Head of caudate nucleus (tissue), 42 donors: ENCODE data around the gene TNFRSF25.

ENCODE experiments used
- DNase-seq, 42 donors: peaks; one replicate each; pipeline versions ENCODE4 v3.0.0 to v3.0.0-alpha.2; 2020 to 2021; ENCODE audit warnings: mixed read lengths in 7 of 42
- intact Hi-C: fragments of 100-400 bp; cut with DNase I; formaldehyde crosslinking; loops from one replicate; pipeline ENCODE4 v1.15.0; 2022

Gene TNFRSF25

GRCh38 chr1:6490181-6491080 lies 24.5 kb upstream of the TNFRSF25 start:
- DNase-seq, result peak in 39 of 42 donors; percentile 29 to 79 (median 53)
- intact Hi-C loops, result no loop called here

- intact Hi-C loops, result loop anchor here (10.0 kb wide), 1 partner anchor 155 kb away; no protein-coding TSS in a partner anchor
- DNase-seq, result peak; percentile 40 to 85 (median 70)
Measured at GRCh38 chr1:6489799-6490180, 23.8 kb upstream of the TNFRSF25 start.

- no peak for DNase-seq
- intact Hi-C loops, result loop anchor here (10.0 kb wide), 1 partner anchor 155 kb away; no protein-coding TSS in a partner anchor
Measured at GRCh38 chr1:6489383-6489765, 23.4 kb upstream of the TNFRSF25 start.

GRCh38 chr1:6488602-6489382 lies 22.8 kb upstream of the TNFRSF25 start:
- intact Hi-C loops, result loop anchor here (10.0 kb wide), 1 partner anchor 156 kb away; no protein-coding TSS in a partner anchor

GRCh38 chr1:6487804-6488484 lies 22.0 kb upstream of the TNFRSF25 start:
- DNase-seq, result no peak
- intact Hi-C loops, result loop anchor here (10.0 kb wide), 1 partner anchor 157 kb away; no protein-coding TSS in a partner anchor

More at GRCh38 chr1:6488602-6489382, 22.8 kb upstream of the TNFRSF25 start:
- no peak for DNase-seq

GRCh38 chr1:6486433-6487011 lies 20.5 kb upstream of the TNFRSF25 start:
- intact Hi-C loops, result loop anchor here (10.0 kb wide), 1 partner anchor 158 kb away; no protein-coding TSS in a partner anchor
- DNase-seq, result peak; percentile 70 to 91 (median 83)

GRCh38 chr1:6485168-6486101 lies 19.5 kb upstream of the TNFRSF25 start:
- intact Hi-C loops, result loop anchor here (10.0 kb wide), 1 partner anchor 159 kb away; no protein-coding TSS in a partner anchor
- no peak for DNase-seq

GRCh38 chr1:6484826-6485167 lies 18.8 kb upstream of the TNFRSF25 start:
- no peak for DNase-seq
- intact Hi-C loops, result loop anchor here (10.0 kb wide), 1 partner anchor 160 kb away; no protein-coding TSS in a partner anchor

- intact Hi-C loops, result loop anchor here (10.0 kb wide), 1 partner anchor 161 kb away; no protein-coding TSS in a partner anchor
- DNase-seq, result no peak
Measured at GRCh38 chr1:6483761-6484117, 17.8 kb upstream of the TNFRSF25 start.

GRCh38 chr1:6483017-6483760 lies 17.2 kb upstream of the TNFRSF25 start:
- intact Hi-C loops, result loop anchor here (10.0 kb wide), 1 partner anchor 162 kb away; no protein-coding TSS in a partner anchor
- no peak for DNase-seq

- DNase-seq, result no peak
- intact Hi-C loops, result loop anchor here (10.0 kb wide), 1 partner anchor 163 kb away; no protein-coding TSS in a partner anchor
Measured at GRCh38 chr1:6481820-6482219, 15.8 kb upstream of the TNFRSF25 start.

- intact Hi-C loops, result no loop called here
- no peak for DNase-seq
Measured at GRCh38 chr1:6477039-6477820, 11.3 kb upstream of the TNFRSF25 start.

GRCh38 chr1:6476483-6476882 lies 10.5 kb upstream of the TNFRSF25 start:
- intact Hi-C loops, result no loop called here
- DNase-seq, result no peak

- intact Hi-C loops, result no loop called here
Measured at GRCh38 chr1:6475381-6476133, 9.6 kb upstream of the TNFRSF25 start.

GRCh38 chr1:6474815-6475282 lies 8.9 kb upstream of the TNFRSF25 start:
- DNase-seq, result no peak
- intact Hi-C loops, result no loop called here

More at GRCh38 chr1:6475381-6476133, 9.6 kb upstream of the TNFRSF25 start:
- DNase-seq, result peak in 41 of 42 donors; percentile 42 to 86 (median 70)
